Mesenchymal stem cell (in vitro differentiated cells and primary cell): ENCODE measurements around the gene SRP14.
A peak's percentile ranks its signal among the peaks of the same experiment; 100 is the strongest.

Experiments
- DNase-seq: peaks from one replicate; pipeline ENCODE4 v3.0.0-alpha.2; 2013
- H2AFZ ChIP-seq: one replicate; pipeline ENCODE4 v1.6.1; 2013; ENCODE audit warnings: low read depth, mild to moderate bottlenecking, control low read depth, inconsistent platforms, low read length, moderate library complexity
- H2AK5ac ChIP-seq: 2 replicates; pipeline ENCODE4 v1.6.1; 2013; ENCODE audit warnings: low read length, moderate library complexity, mild to moderate bottlenecking, inconsistent platforms; ENCODE audit not compliant: severe bottlenecking
- H2BK120ac ChIP-seq: one replicate; pipeline ENCODE4 v1.6.1; 2013; ENCODE audit warnings: low read depth, mild to moderate bottlenecking, inconsistent platforms, low read length, moderate library complexity
- H2BK12ac ChIP-seq, 2 experiments: one replicate each; pipeline ENCODE4 v1.6.1; 2013; ENCODE audit warnings: inconsistent platforms in 2 of 2, low read length in 2 of 2, mild to moderate bottlenecking in 2 of 2, moderate library complexity in 2 of 2, control low read depth in 1 of 2
- H2BK15ac ChIP-seq: one replicate; pipeline ENCODE4 v1.6.1; 2013; ENCODE audit warnings: mild to moderate bottlenecking, low read depth, inconsistent platforms; ENCODE audit not compliant: poor library complexity, severe bottlenecking
- H2BK5ac ChIP-seq: 2 replicates; pipeline ENCODE4 v1.6.1; 2013; ENCODE audit warnings: low read depth, mild to moderate bottlenecking, low read length, control low read depth, inconsistent platforms; ENCODE audit not compliant: poor library complexity, severe bottlenecking
- H3K14ac ChIP-seq, 2 experiments: one replicate each; pipeline ENCODE4 v1.6.1; 2013; ENCODE audit warnings: inconsistent platforms in 2 of 2, low read length in 2 of 2, control low read depth in 1 of 2, mild to moderate bottlenecking in 1 of 2, moderate library complexity in 1 of 2
- H3K18ac ChIP-seq, 2 experiments: one replicate each; pipeline ENCODE4 v1.6.1; 2013; ENCODE audit warnings: inconsistent platforms in 2 of 2, low read length in 2 of 2, control low read depth in 1 of 2, low read depth in 1 of 2, mild to moderate bottlenecking in 1 of 2
- H3K23ac ChIP-seq, 2 experiments: one replicate each; pipeline ENCODE4 v1.6.1; 2013; ENCODE audit warnings: inconsistent platforms in 2 of 2, low read length in 2 of 2, mild to moderate bottlenecking in 2 of 2, moderate library complexity in 2 of 2, control low read depth in 1 of 2
- H3K27ac ChIP-seq: 2 replicates; pipeline ENCODE4 v1.5.1; 2013; ENCODE audit warnings: mild to moderate bottlenecking, moderate library complexity, low read length, control low read depth, inconsistent platforms; ENCODE audit not compliant: poor library complexity, severe bottlenecking
- H3K27me3 ChIP-seq, 2 experiments: 2 replicates each; pipeline versions ENCODE4 v1.6.1 to v1.7.0; 2013; ENCODE audit warnings: low read length in 2 of 2, mild to moderate bottlenecking in 2 of 2, moderate library complexity in 2 of 2, control low read depth in 1 of 2, inconsistent platforms in 1 of 2; ENCODE audit not compliant: control insufficient read depth in 1 of 2, insufficient read depth in 1 of 2
- H3K36me3 ChIP-seq, 2 experiments: 2 replicates each; pipeline versions ENCODE4 v1.6.1 to v1.7.0; 2013; ENCODE audit warnings: low read length in 2 of 2, control low read depth in 1 of 2, inconsistent platforms in 1 of 2, low read depth in 1 of 2, mild to moderate bottlenecking in 1 of 2; ENCODE audit not compliant: insufficient read depth in 2 of 2, control insufficient read depth in 1 of 2
- H3K4ac ChIP-seq, 2 experiments: one replicate each; pipeline ENCODE4 v1.6.1; 2013; ENCODE audit warnings: inconsistent platforms in 2 of 2, low read length in 2 of 2, mild to moderate bottlenecking in 2 of 2, moderate library complexity in 2 of 2, control low read depth in 1 of 2, low read depth in 1 of 2
- H3K4me1 ChIP-seq: 2 replicates; pipeline ENCODE4 v1.6.1; 2013; ENCODE audit warnings: low read depth, low read length, control low read depth; ENCODE audit not compliant: control insufficient read depth, insufficient read depth
- H3K4me2 ChIP-seq: 2 replicates; pipeline ENCODE4 v1.6.1; 2013; ENCODE audit warnings: low read length, mild to moderate bottlenecking, inconsistent platforms; ENCODE audit not compliant: poor library complexity, severe bottlenecking
- H3K4me3 ChIP-seq, 2 experiments: 2 replicates each; pipeline versions ENCODE4 v1.5.1 to v1.7.0; 2013; ENCODE audit warnings: low read length in 2 of 2, mild to moderate bottlenecking in 2 of 2, control low read depth in 1 of 2, low read depth in 1 of 2; ENCODE audit not compliant: insufficient read depth in 1 of 2
- H3K79me1 ChIP-seq: replicated peaks from 2 replicates; pipeline ENCODE4 v1.6.1; 2013; ENCODE audit warnings: mild to moderate bottlenecking, control low read depth, low read length, inconsistent platforms; ENCODE audit not compliant: poor library complexity, severe bottlenecking
- H3K9ac ChIP-seq: 2 replicates; pipeline ENCODE4 v1.7.0; 2013; ENCODE audit warnings: mild to moderate bottlenecking, low read length, moderate library complexity
- H3K9me3 ChIP-seq: 2 replicates; pipeline ENCODE4 v1.7.0; 2013; ENCODE audit warnings: mild to moderate bottlenecking, low read length; ENCODE audit not compliant: control insufficient read depth
- H4K8ac ChIP-seq: one replicate; pipeline ENCODE4 v1.6.1; 2013; ENCODE audit warnings: inconsistent platforms, mild to moderate bottlenecking, low read length, moderate library complexity
- H4K91ac ChIP-seq: one replicate; pipeline ENCODE4 v1.6.1; 2013; ENCODE audit warnings: mild to moderate bottlenecking, low read length, inconsistent platforms
- WGBS: methylation state at CpG from one replicate; pipeline ENCODE4 v1.1.7; 2013; ENCODE audit warnings: mixed read lengths; 5-methylcytosine and 5-hydroxymethylcytosine counted together

Gene SRP14

GRCh38 chr15:40034186-40034946, 4.6 kb downstream of the SRP14 start:
- no peak overlapping the region for H2AK5ac ChIP-seq
- no peaks in the 10 kb centered on the region for H3K27me3 ChIP-seq
- H3K14ac ChIP-seq: no peak overlapping the region
- H3K9ac ChIP-seq: peak overlapping the region; percentile 9
- no peak overlapping the region for H2AFZ ChIP-seq
- 68% methylated on average over 2 of the region's 3 CpGs for WGBS
- H3K23ac ChIP-seq: no peak overlapping the region
- peaks cover 19 to 84% of the 10 kb centered on the region in 2 experiments for H3K36me3 ChIP-seq
- no peaks in the 10 kb centered on the region for H3K9me3 ChIP-seq
- peaks cover 3% of the 10 kb centered on the region for H3K79me1 ChIP-seq
- peak overlapping the region; percentile 9 for H3K27ac ChIP-seq
- H2BK15ac ChIP-seq: no peak overlapping the region
- H2BK5ac ChIP-seq: no peak overlapping the region
- H2BK12ac ChIP-seq: no peak overlapping the region
- no peak overlapping the region for H3K4me3 ChIP-seq
- H3K4me1 ChIP-seq: peaks cover 1% of the 10 kb centered on the region
- no peak overlapping the region for H2BK120ac ChIP-seq
- H3K18ac ChIP-seq: no peak overlapping the region
- no peak for DNase-seq
- no peak overlapping the region for H4K8ac ChIP-seq
- no peak overlapping the region for H3K4ac ChIP-seq
- no peak overlapping the region for H3K4me2 ChIP-seq
- H4K91ac ChIP-seq: no peak overlapping the region

- no peaks in the 10 kb centered on the region for H3K9me3 ChIP-seq
- 100% methylated on average over 4 of the region's 6 CpGs for WGBS
- DNase-seq: no peak
These were observed 6.7 kb downstream of the SRP14 start for GRCh38 chr15:40032125-40032839.

GRCh38 chr15:40031300-40031699, 7.7 kb downstream of the SRP14 start:
- H2BK5ac ChIP-seq: no peak overlapping the region
- no peak overlapping the region for H3K27ac ChIP-seq
- peaks cover 1% of the 10 kb centered on the region for H3K4me1 ChIP-seq
- no peak overlapping the region for H3K14ac ChIP-seq
- H3K36me3 ChIP-seq: peaks cover 25 to 96% of the 10 kb centered on the region in 2 experiments
- H3K4ac ChIP-seq: no peak overlapping the region
- H3K9ac ChIP-seq: no peak overlapping the region
- H2BK15ac ChIP-seq: no peak overlapping the region
- H3K4me3 ChIP-seq: no peak overlapping the region
- H3K18ac ChIP-seq: no peak overlapping the region
- no peak overlapping the region for H2AFZ ChIP-seq
- 100% methylated on average over 1 of the region's 3 CpGs for WGBS
- no peak overlapping the region for H2BK12ac ChIP-seq
- no peak overlapping the region for H3K4me2 ChIP-seq
- H4K91ac ChIP-seq: no peak overlapping the region
- H3K23ac ChIP-seq: no peak overlapping the region
- H4K8ac ChIP-seq: no peak overlapping the region
- H3K9me3 ChIP-seq: no peaks in the 10 kb centered on the region
- no peaks in the 10 kb centered on the region for H3K27me3 ChIP-seq
- H2BK120ac ChIP-seq: no peak overlapping the region
- no peak for DNase-seq
- H2AK5ac ChIP-seq: no peak overlapping the region
- peaks cover 6% of the 10 kb centered on the region for H3K79me1 ChIP-seq

More at GRCh38 chr15:40032125-40032839, 6.7 kb downstream of the SRP14 start:
- Histone ChIP-seq H3K4me3 (no peak overlapping the region), H2BK5ac (no peak overlapping the region), H4K8ac (no peak overlapping the region), H4K91ac (no peak overlapping the region), H2AK5ac (no peak overlapping the region), H2BK120ac (no peak overlapping the region), H3K27me3 (no peaks in the 10 kb centered on the region), H3K4ac (no peak overlapping the region), H2BK12ac (no peak overlapping the region), H3K27ac (no peak overlapping the region), H3K9ac (no peak overlapping the region), H2AFZ (no peak overlapping the region), H3K4me1 (peaks cover 1% of the 10 kb centered on the region), H3K18ac (no peak overlapping the region), H3K79me1 (peaks cover 6% of the 10 kb centered on the region), H3K14ac (no peak overlapping the region), H2BK15ac (no peak overlapping the region), H3K23ac (no peak overlapping the region), H3K4me2 (no peak overlapping the region), H3K36me3 (peaks cover 25 to 96% of the 10 kb centered on the region in 2 experiments)
